GM23338 (cell line): Measurements from ENCODE around the gene EFTUD2. TPM values are rescaled to one million over a fixed set of nuclear protein-coding genes. Genes with fewer than 3 reads are reported as not detected.

Source experiments
- ATAC-seq: fragments of 200-7000 bp; cut with Tn5 transposase; 3 replicates; pipeline ENCODE4 v1.9.1; 2020
- DNase-seq: peaks from one replicate; pipeline ENCODE4 v3.0.0-alpha.2; 2015; ENCODE audit warnings: low spot score
- H2AFZ ChIP-seq: fragments of 200-600 bp; sonication (generic); 2 replicates; pipeline ENCODE4 v1.8.0; 2016; ENCODE audit warnings: antibody characterized with exemption, mild to moderate bottlenecking, moderate library complexity
- H3F3A ChIP-seq: fragments of 200-600 bp; sonication (generic); replicated peaks from 2 replicates; pipeline ENCODE4 v1.8.0; 2017; ENCODE audit warnings: antibody characterized with exemption, mixed run types, low read depth
- H3K27ac ChIP-seq: fragments of 200-600 bp; sonication (generic); 2 replicates; pipeline ENCODE4 v1.6.1; 2016; ENCODE audit warnings: low read depth
- H3K27me3 ChIP-seq: fragments of 200-600 bp; sonication (generic); 2 replicates; pipeline ENCODE4 v1.8.0; 2016; ENCODE audit warnings: mild to moderate bottlenecking, mixed run types, moderate library complexity; ENCODE audit not compliant: insufficient read depth
- H3K36me3 ChIP-seq: fragments of 200-600 bp; sonication (generic); 2 replicates; pipeline ENCODE4 v1.8.0; 2016; ENCODE audit warnings: mild to moderate bottlenecking; ENCODE audit not compliant: insufficient read depth
- H3K4me1 ChIP-seq: fragments of 200-600 bp; sonication (generic); 2 replicates; pipeline ENCODE4 v1.8.0; 2016; ENCODE audit warnings: mild to moderate bottlenecking, moderate library complexity; ENCODE audit not compliant: insufficient read depth
- H3K4me2 ChIP-seq: fragments of 200-600 bp; sonication (generic); 2 replicates; pipeline ENCODE4 v1.7.1; 2017; ENCODE audit warnings: mixed run types
- H3K4me3 ChIP-seq: fragments of 200-600 bp; sonication (generic); 2 replicates; pipeline ENCODE4 v1.6.1; 2016; ENCODE audit warnings: mixed run types
- H3K79me2 ChIP-seq: fragments of 200-600 bp; sonication (generic); replicated peaks from 2 replicates; pipeline ENCODE4 v1.8.0; 2017; ENCODE audit warnings: mild to moderate bottlenecking; ENCODE audit not compliant: insufficient read depth
- H3K9me2 ChIP-seq: fragments of 200-600 bp; sonication (generic); 2 replicates; pipeline ENCODE4 v1.8.0; 2017; ENCODE audit not compliant: insufficient read depth
- H4K20me1 ChIP-seq: fragments of 200-600 bp; sonication (generic); replicated peaks from 2 replicates; pipeline ENCODE4 v1.8.0; 2017; ENCODE audit warnings: mild to moderate bottlenecking; ENCODE audit not compliant: insufficient read depth
- H3K27ac Mint-ChIP-seq: 2 replicates; pipeline ENCODE4 v1.8.0; 2020; ENCODE audit warnings: inconsistent platforms, mild to moderate bottlenecking, moderate library complexity, mixed read lengths
- H3K27me3 Mint-ChIP-seq: 3 replicates; pipeline ENCODE4 v1.8.0; 2022; ENCODE audit warnings: low read depth, mild to moderate bottlenecking, moderate library complexity, mixed read lengths, inconsistent platforms; ENCODE audit not compliant: insufficient read depth, poor library complexity
- H3K36me3 Mint-ChIP-seq: 3 replicates; pipeline ENCODE4 v1.8.0; 2021; ENCODE audit warnings: low read depth, mild to moderate bottlenecking, inconsistent platforms, moderate library complexity, mixed read lengths
- H3K4me1 Mint-ChIP-seq: 3 replicates; pipeline ENCODE4 v1.8.0; 2020; ENCODE audit warnings: mild to moderate bottlenecking, inconsistent platforms, mixed read lengths
- H3K4me3 Mint-ChIP-seq: 3 replicates; pipeline ENCODE4 v1.8.0; 2021; ENCODE audit warnings: moderate library complexity, mild to moderate bottlenecking, inconsistent platforms, mixed read lengths
- H3K9me3 Mint-ChIP-seq: 3 replicates; pipeline ENCODE4 v1.8.0; 2020; ENCODE audit warnings: moderate library complexity, mild to moderate bottlenecking, inconsistent platforms, mixed read lengths
- EZH2 ChIP-seq: fragments of 200-600 bp; sonication (generic); IDR thresholded peaks from one replicate; pipeline ENCODE4 v1.8.0; 2017; ENCODE audit warnings: antibody characterized with exemption, mild to moderate bottlenecking, low read depth; ENCODE audit not compliant: unreplicated experiment
- ZNF114 ChIP-seq: fragments of 250-450 bp; sonication (Bioruptor Pico); IDR thresholded peaks from 2 replicates; pipeline ENCODE4 v1.5.0; 2020; ENCODE audit warnings: mild to moderate bottlenecking, moderate library complexity
- polyA plus RNA-seq: library from polyadenylated mRNA; unstranded; fragments of >200 nt; fragmentation: Nextera tagmentation; extraction: Ambion mirVana; gene quantifications from 2 replicates; pipeline ENCODE4 v1.2.1, GENCODE V29; 2016
- total RNA-seq: library from RNA; depleted of rRNA; stranded (reverse); fragments of >200 nt; shearing (Covaris generic); gene quantifications from 2 replicates; pipeline ENCODE4 v1.2.3, GENCODE V29; 2014
- TF ChIP-seq, protein P1 (sequence below): IDR thresholded peaks from one replicate; pipeline ENCODE4 v1.6.1; 2018; ENCODE audit warnings: antibody characterized with exemption; ENCODE audit not compliant: unreplicated experiment
- TF ChIP-seq, protein P2 (sequence below), 2 experiments: fragments of 200-600 bp in 1 of 2; sonication (generic) in 1 of 2; conservative IDR thresholded peaks; 2 replicates each; pipeline versions ENCODE4 v1.5.1 to v1.6.1; 2016 to 2017; ENCODE audit warnings: antibody characterized with exemption in 2 of 2, low read depth in 2 of 2, mild to moderate bottlenecking in 2 of 2, moderate library complexity in 1 of 2
- TF ChIP-seq, protein P3 (sequence below): fragments of 250-450 bp; sonication (Bioruptor Pico); IDR thresholded peaks from 2 replicates; pipeline ENCODE4 v1.5.0; 2020; ENCODE audit warnings: mild to moderate bottlenecking, moderate library complexity

Gene EFTUD2
- total and polyA plus RNA-seq, 2 experiments from 2014 or later, result 61.6 to 196 TPM

DNA sequence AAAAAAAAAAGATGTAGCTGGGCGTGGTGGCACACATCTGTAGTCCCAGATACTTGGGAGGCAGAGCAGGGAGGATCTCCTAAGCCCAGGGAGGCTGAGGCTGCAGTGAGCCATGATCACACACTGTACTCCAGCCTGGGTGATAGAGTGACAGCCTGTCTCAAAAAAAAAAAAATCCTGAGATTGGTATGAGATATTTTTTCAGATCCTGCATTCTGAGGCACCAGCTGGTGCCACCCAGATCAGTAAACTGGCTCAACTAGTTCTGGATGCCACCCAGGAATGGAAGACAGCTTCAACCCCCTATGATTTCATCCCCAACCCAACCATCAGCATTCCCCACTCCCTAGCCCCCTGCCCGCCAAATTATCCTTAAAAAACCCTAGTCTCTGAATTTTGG is 62.0 kb downstream of the EFTUD2 start (continued):
- TF ChIP-seq, protein P1, sequence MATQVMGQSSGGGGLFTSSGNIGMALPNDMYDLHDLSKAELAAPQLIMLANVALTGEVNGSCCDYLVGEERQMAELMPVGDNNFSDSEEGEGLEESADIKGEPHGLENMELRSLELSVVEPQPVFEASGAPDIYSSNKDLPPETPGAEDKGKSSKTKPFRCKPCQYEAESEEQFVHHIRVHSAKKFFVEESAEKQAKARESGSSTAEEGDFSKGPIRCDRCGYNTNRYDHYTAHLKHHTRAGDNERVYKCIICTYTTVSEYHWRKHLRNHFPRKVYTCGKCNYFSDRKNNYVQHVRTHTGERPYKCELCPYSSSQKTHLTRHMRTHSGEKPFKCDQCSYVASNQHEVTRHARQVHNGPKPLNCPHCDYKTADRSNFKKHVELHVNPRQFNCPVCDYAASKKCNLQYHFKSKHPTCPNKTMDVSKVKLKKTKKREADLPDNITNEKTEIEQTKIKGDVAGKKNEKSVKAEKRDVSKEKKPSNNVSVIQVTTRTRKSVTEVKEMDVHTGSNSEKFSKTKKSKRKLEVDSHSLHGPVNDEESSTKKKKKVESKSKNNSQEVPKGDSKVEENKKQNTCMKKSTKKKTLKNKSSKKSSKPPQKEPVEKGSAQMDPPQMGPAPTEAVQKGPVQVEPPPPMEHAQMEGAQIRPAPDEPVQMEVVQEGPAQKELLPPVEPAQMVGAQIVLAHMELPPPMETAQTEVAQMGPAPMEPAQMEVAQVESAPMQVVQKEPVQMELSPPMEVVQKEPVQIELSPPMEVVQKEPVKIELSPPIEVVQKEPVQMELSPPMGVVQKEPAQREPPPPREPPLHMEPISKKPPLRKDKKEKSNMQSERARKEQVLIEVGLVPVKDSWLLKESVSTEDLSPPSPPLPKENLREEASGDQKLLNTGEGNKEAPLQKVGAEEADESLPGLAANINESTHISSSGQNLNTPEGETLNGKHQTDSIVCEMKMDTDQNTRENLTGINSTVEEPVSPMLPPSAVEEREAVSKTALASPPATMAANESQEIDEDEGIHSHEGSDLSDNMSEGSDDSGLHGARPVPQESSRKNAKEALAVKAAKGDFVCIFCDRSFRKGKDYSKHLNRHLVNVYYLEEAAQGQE, result no peak
- TF ChIP-seq EZH2, result no peak
- TF ChIP-seq ZNF114 (CRISPR knock-in tag), result no peak
- TF ChIP-seq, protein P2, sequence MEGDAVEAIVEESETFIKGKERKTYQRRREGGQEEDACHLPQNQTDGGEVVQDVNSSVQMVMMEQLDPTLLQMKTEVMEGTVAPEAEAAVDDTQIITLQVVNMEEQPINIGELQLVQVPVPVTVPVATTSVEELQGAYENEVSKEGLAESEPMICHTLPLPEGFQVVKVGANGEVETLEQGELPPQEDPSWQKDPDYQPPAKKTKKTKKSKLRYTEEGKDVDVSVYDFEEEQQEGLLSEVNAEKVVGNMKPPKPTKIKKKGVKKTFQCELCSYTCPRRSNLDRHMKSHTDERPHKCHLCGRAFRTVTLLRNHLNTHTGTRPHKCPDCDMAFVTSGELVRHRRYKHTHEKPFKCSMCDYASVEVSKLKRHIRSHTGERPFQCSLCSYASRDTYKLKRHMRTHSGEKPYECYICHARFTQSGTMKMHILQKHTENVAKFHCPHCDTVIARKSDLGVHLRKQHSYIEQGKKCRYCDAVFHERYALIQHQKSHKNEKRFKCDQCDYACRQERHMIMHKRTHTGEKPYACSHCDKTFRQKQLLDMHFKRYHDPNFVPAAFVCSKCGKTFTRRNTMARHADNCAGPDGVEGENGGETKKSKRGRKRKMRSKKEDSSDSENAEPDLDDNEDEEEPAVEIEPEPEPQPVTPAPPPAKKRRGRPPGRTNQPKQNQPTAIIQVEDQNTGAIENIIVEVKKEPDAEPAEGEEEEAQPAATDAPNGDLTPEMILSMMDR (conservative IDR thresholded peaks at IDR 0.05; ENCODE audit: low read depth in 2 of 2), result no peak

DNA sequence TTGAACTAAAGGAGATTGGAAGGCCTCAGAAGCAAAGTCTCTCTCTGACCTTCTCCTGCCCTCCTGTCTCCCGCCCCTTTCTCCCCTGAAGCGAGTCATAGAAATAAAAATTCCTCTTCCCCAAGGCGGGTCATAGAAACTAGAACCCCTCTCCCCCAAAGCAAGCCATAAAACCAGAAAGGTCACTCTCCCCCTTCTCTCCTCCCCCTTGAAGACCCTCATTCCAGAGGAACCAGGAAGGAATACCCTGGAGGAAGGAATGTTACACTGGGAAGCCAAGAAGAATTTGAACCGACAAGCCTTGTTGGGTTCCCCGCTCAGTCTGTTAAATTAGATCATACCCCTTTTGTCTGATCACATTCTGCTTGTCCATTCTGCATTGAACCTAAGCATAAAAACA is 66.4 kb downstream of the EFTUD2 start:
- H3K4me3 Mint-ChIP-seq, result no peak overlapping the region
- Histone ChIP-seq H3F3A (peaks cover 6% of the 10 kb centered on the region; the same call in 1 of the 2 replicates), H3K4me1 (peaks cover 24% of the 10 kb centered on the region), H3K79me2 (peaks cover 17% of the 10 kb centered on the region), H3K27ac (no peak overlapping the region), H3K4me2 (peak overlapping the region; percentile 49), H3K27me3 (no peaks in the 10 kb centered on the region), H3K36me3 (no peaks in the 10 kb centered on the region), H4K20me1 (peaks cover 10% of the 10 kb centered on the region; the same call in 1 of the 2 replicates), H3K4me3 (no peak overlapping the region), H2AFZ (no peak overlapping the region), H3K9me2 (no peaks in the 10 kb centered on the region)
- peaks cover 15% of the 10 kb centered on the region for H3K27me3 Mint-ChIP-seq
- no peak for TF ChIP-seq EZH2
- TF ChIP-seq, protein P2 (conservative IDR thresholded peaks at IDR 0.05; ENCODE audit: low read depth in 2 of 2), result peak; percentile 25 to 53; a peak in 2 of 4 replicates
- TF ChIP-seq ZNF114 (CRISPR knock-in tag), result no peak
- TF ChIP-seq, protein P3, sequence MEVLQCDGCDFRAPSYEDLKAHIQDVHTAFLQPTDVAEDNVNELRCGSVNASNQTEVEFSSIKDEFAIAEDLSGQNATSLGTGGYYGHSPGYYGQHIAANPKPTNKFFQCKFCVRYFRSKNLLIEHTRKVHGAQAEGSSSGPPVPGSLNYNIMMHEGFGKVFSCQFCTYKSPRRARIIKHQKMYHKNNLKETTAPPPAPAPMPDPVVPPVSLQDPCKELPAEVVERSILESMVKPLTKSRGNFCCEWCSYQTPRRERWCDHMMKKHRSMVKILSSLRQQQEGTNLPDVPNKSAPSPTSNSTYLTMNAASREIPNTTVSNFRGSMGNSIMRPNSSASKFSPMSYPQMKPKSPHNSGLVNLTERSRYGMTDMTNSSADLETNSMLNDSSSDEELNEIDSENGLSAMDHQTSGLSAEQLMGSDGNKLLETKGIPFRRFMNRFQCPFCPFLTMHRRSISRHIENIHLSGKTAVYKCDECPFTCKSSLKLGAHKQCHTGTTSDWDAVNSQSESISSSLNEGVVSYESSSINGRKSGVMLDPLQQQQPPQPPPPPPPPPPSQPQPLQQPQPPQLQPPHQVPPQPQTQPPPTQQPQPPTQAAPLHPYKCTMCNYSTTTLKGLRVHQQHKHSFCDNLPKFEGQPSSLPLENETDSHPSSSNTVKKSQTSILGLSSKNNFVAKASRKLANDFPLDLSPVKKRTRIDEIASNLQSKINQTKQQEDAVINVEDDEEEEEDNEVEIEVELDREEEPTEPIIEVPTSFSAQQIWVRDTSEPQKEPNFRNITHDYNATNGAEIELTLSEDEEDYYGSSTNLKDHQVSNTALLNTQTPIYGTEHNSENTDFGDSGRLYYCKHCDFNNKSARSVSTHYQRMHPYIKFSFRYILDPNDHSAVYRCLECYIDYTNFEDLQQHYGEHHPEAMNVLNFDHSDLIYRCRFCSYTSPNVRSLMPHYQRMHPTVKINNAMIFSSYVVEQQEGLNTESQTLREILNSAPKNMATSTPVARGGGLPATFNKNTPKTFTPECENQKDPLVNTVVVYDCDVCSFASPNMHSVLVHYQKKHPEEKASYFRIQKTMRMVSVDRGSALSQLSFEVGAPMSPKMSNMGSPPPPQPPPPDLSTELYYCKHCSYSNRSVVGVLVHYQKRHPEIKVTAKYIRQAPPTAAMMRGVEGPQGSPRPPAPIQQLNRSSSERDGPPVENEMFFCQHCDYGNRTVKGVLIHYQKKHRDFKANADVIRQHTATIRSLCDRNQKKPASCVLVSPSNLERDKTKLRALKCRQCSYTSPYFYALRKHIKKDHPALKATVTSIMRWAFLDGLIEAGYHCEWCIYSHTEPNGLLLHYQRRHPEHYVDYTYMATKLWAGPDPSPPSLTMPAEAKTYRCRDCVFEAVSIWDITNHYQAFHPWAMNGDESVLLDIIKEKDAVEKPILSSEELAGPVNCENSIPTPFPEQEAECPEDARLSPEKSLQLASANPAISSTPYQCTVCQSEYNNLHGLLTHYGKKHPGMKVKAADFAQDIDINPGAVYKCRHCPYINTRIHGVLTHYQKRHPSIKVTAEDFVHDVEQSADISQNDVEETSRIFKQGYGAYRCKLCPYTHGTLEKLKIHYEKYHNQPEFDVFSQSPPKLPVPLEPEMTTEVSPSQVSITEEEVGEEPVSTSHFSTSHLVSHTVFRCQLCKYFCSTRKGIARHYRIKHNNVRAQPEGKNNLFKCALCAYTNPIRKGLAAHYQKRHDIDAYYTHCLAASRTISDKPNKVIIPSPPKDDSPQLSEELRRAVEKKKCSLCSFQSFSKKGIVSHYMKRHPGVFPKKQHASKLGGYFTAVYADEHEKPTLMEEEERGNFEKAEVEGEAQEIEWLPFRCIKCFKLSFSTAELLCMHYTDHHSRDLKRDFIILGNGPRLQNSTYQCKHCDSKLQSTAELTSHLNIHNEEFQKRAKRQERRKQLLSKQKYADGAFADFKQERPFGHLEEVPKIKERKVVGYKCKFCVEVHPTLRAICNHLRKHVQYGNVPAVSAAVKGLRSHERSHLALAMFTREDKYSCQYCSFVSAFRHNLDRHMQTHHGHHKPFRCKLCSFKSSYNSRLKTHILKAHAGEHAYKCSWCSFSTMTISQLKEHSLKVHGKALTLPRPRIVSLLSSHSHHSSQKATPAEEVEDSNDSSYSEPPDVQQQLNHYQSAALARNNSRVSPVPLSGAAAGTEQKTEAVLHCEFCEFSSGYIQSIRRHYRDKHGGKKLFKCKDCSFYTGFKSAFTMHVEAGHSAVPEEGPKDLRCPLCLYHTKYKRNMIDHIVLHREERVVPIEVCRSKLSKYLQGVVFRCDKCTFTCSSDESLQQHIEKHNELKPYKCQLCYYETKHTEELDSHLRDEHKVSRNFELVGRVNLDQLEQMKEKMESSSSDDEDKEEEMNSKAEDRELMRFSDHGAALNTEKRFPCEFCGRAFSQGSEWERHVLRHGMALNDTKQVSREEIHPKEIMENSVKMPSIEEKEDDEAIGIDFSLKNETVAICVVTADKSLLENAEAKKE (CRISPR knock-in tag), result no peak
- peaks cover 5% of the 10 kb centered on the region; the same call in 2 of the 3 replicates for H3K36me3 Mint-ChIP-seq
- peaks cover 2% of the 10 kb centered on the region; the same call in 1 of the 3 replicates for H3K9me3 Mint-ChIP-seq
- peak; percentile 81 for DNase-seq
- H3K27ac Mint-ChIP-seq, result peak overlapping the region; percentile 24; the same call in 1 of the 2 replicates
- H3K4me1 Mint-ChIP-seq, result peaks cover 16% of the 10 kb centered on the region
- ATAC-seq, result no peak; the same call in 2 of the 3 replicates
